ENCODE results near the gene SLC17A9. TPM values are rescaled to one million over a fixed set of nuclear protein-coding genes. Genes with fewer than 3 reads are reported as not detected.

SLC17A9 gene
- total and polyA plus RNA-seq, 4 donors = 2.4 to 17.3 (median 9.6) TPM

DNA sequence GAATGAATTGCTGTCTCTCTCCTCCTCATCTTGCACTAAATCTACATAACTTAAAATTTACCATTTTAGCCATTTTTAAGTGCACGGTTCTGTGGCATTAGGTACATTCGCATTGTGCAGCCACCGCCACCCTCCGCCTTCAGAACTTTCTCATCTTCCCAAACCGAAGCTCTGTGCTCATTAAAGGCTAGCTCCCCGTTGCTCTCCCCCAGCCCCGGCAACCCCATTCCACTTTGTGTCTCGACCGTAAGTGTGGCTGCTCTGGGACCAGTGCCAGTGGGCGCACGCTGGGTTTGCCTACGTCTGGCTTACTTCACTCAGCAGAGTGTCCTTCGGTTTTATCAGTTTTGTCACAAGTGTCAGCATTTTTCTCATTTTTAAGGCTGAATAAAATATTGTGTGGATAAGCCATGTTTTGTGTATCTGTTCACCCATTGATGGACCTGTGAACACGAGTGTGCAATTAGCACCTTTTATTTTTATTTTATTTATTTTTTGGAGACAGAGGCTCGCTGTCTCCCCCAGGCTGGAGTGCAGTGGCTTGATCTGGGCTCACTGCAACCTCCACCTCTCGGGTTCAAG, 16.8 kb downstream of the SLC17A9 start:
- Histone ChIP-seq H3K27me3 (ENCODE audit: control insufficient read depth in 3 of 3, insufficient read depth in 3 of 3, low read length in 2 of 3) (peaks cover 0 to 20% (median 16%) of the 10 kb centered on the region in 3 donors), H3K4me3 (no peak overlapping the region), H3K9me3 (ENCODE audit: control insufficient read depth in 4 of 4, insufficient read depth in 3 of 4, low read length in 3 of 4) (no peaks in the 10 kb centered on the region), H3K36me3 (ENCODE audit: control insufficient read depth in 4 of 4, insufficient read depth in 4 of 4, low read length in 4 of 4) (no peaks in the 10 kb centered on the region), H3K9ac (ENCODE audit: insufficient read depth in 1 of 2, low read length in 2 of 2) (no peak overlapping the region), H3K4me1 (ENCODE audit: control insufficient read depth in 5 of 5, insufficient read depth in 5 of 5, low read length in 5 of 5) (peaks cover 0 to 3% (median 0%) of the 10 kb centered on the region in 5 donors), H3K27ac (ENCODE audit: low read depth in 1 of 2, low read length in 1 of 2) (no peak overlapping the region)
- TF ChIP-seq, protein P1, sequence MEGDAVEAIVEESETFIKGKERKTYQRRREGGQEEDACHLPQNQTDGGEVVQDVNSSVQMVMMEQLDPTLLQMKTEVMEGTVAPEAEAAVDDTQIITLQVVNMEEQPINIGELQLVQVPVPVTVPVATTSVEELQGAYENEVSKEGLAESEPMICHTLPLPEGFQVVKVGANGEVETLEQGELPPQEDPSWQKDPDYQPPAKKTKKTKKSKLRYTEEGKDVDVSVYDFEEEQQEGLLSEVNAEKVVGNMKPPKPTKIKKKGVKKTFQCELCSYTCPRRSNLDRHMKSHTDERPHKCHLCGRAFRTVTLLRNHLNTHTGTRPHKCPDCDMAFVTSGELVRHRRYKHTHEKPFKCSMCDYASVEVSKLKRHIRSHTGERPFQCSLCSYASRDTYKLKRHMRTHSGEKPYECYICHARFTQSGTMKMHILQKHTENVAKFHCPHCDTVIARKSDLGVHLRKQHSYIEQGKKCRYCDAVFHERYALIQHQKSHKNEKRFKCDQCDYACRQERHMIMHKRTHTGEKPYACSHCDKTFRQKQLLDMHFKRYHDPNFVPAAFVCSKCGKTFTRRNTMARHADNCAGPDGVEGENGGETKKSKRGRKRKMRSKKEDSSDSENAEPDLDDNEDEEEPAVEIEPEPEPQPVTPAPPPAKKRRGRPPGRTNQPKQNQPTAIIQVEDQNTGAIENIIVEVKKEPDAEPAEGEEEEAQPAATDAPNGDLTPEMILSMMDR (IDR thresholded peaks at IDR 0.05; ENCODE audit: control extremely low read depth, extremely low read depth) = no peak
- 46 to 53% methylated on average over 16 of the region's 16 CpGs for WGBS, 2 donors
- DNase-seq = peak in 1 of 3 donors; percentile 18
- ATAC-seq (ENCODE audit: insufficient read depth, low FRiP score) = no peak

DNA sequence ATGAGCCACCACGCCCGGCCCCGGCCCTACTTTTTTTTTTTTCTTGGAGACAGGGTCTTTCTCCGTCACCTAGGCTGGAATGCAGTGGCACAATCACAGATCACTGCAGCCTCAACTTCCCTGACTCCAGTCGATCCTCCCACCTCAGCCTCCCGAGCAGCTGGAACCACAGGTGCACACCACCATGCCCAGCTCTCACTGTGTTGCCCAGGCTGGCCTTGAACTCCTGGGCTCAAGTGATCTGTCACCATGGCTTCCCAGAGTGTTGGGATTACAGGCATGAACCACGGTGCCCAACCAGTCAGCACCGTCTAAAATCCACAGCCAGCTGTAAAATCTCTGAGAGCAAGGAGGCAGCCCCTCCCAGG, 17.4 kb downstream of the SLC17A9 start:
- H3K9me3 ChIP-seq (ENCODE audit: control insufficient read depth in 4 of 4, insufficient read depth in 3 of 4, low read length in 3 of 4) = no peaks in the 10 kb centered on the region
- TF ChIP-seq, protein P1 (IDR thresholded peaks at IDR 0.05; ENCODE audit: control extremely low read depth, extremely low read depth) = no peak
- WGBS, 2 donors = 74 to 77% methylated on average over 8 of the region's 8 CpGs
- ATAC-seq (ENCODE audit: insufficient read depth, low FRiP score) (no peak), DNase-seq (no peak)
- no peaks in the 10 kb centered on the region for H3K36me3 ChIP-seq (ENCODE audit: control insufficient read depth in 4 of 4, insufficient read depth in 4 of 4, low read length in 4 of 4)
- H3K4me1 ChIP-seq (ENCODE audit: control insufficient read depth in 5 of 5, insufficient read depth in 5 of 5, low read length in 5 of 5) = peaks cover 0 to 3% (median 0%) of the 10 kb centered on the region in 5 donors
- H3K27ac ChIP-seq (ENCODE audit: low read depth in 1 of 2, low read length in 1 of 2) = no peak overlapping the region
- H3K4me3 ChIP-seq = no peak overlapping the region
- H3K27me3 ChIP-seq (ENCODE audit: control insufficient read depth in 3 of 3, insufficient read depth in 3 of 3, low read length in 2 of 3) = peaks cover 0 to 26% (median 22%) of the 10 kb centered on the region in 3 donors
- H3K9ac ChIP-seq (ENCODE audit: insufficient read depth in 1 of 2, low read length in 2 of 2) = no peak overlapping the region

DNA sequence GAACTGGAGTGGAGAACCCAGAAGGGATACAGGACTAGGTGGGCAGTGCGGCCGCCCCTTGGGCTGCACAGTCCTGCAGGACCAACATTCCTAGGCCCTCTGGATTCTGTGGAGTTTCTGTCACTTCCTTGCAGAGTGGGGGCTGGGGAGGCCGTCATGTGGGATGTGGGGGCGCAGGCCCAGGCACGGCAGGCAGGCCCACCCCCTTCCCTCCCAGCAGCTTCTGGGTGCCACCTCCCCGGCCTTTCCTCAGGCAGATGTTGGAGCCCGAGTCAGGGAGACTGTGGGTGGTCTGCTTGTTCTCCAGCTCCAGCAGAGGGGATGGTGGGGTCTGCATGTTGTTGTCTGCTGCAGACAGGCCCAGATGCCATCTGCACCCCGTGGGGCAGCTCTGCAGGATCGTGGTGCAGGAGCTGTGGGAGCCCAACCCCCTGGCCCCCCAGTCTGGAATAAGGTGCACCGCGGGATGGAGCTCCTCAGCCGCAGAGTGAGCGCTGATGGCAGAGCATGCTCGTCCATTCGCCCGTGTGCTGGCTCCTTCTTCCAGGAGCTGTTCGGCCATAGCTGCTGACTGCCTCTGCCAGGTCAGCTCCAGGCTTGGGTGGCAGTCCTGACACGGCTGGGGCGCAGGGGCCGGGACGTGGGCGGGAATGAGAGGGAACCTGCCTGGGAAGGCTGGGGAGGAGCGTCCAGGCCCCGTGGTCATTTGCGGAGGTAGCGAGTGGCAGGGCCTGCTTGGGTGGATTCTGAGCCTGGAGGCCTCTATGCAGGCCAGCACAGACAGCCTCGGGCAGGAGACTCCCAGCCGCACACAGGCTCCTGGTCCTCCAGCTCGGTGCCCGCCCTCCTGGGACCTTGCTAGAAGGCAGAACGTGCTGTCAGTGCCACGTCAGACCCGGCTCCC, 18.1 kb downstream of the SLC17A9 start:
- Histone ChIP-seq H3K4me3 (no peak overlapping the region), H3K4me1 (ENCODE audit: control insufficient read depth in 5 of 5, insufficient read depth in 5 of 5, low read length in 5 of 5) (peaks cover 0 to 3% (median 0%) of the 10 kb centered on the region in 5 donors), H3K9ac (ENCODE audit: insufficient read depth in 1 of 2, low read length in 2 of 2) (no peak overlapping the region), H3K36me3 (ENCODE audit: control insufficient read depth in 4 of 4, insufficient read depth in 4 of 4, low read length in 4 of 4) (no peaks in the 10 kb centered on the region), H3K27ac (ENCODE audit: low read depth in 1 of 2, low read length in 1 of 2) (no peak overlapping the region), H3K9me3 (ENCODE audit: control insufficient read depth in 4 of 4, insufficient read depth in 3 of 4, low read length in 3 of 4) (no peaks in the 10 kb centered on the region), H3K27me3 (ENCODE audit: control insufficient read depth in 3 of 3, insufficient read depth in 3 of 3, low read length in 2 of 3) (peaks cover 0 to 30% (median 27%) of the 10 kb centered on the region in 3 donors)
- ATAC-seq (ENCODE audit: insufficient read depth, low FRiP score) (no peak), DNase-seq (no peak)
- 41 to 52% methylated on average over 33 of the region's 33 CpGs for WGBS, 2 donors
- TF ChIP-seq, protein P1 (IDR thresholded peaks at IDR 0.05; ENCODE audit: control extremely low read depth, extremely low read depth) = no peak
